Dendritic cell treated with granulocyte-macrophage colony-stimulating factor and Interleukin-4, amounts not matched to agents 40 ng/mL and 50 ng/mL, for 4 days (primary cell): Measurements from ENCODE around the gene OR2A14.

Experiments used
- H3K27ac Mint-ChIP-seq: one replicate; pipeline ENCODE4 v1.8.0; 2022; ENCODE audit warnings: mild to moderate bottlenecking, mixed read lengths
- H3K27me3 Mint-ChIP-seq: one replicate; pipeline ENCODE4 v1.8.0; 2022; ENCODE audit warnings: mild to moderate bottlenecking, mixed read lengths
- H3K36me3 Mint-ChIP-seq: one replicate; pipeline ENCODE4 v1.8.0; 2022; ENCODE audit warnings: low read depth, mixed read lengths
- H3K4me1 Mint-ChIP-seq: one replicate; pipeline ENCODE4 v1.8.0; 2022; ENCODE audit warnings: low read depth, mixed read lengths
- H3K4me3 Mint-ChIP-seq: one replicate; pipeline ENCODE4 v1.8.0; 2022; ENCODE audit warnings: mild to moderate bottlenecking, moderate library complexity, mixed read lengths
- H3K9me3 Mint-ChIP-seq: one replicate; pipeline ENCODE4 v1.8.0; 2022; ENCODE audit warnings: mixed read lengths
- intact Hi-C: fragments of 100-400 bp; cut with micrococcal nuclease; formaldehyde crosslinking; loops from one replicate; pipeline ENCODE4 v1.15.0; 2022

Gene OR2A14

GRCh38 chr7:144122876-144123275 is at the start of gene OR2A14:
Gene OR2A14, plus strand, starts transcription at chr7:144123176. Its CDS starts 5,937 bp downstream, at chr7:144129113.
- H3K4me1 Mint-ChIP-seq = no peaks in the 10 kb centered on the region
- no peaks in the 10 kb centered on the region for H3K9me3 Mint-ChIP-seq
- no peak within 1 kb of the TSS for H3K27ac Mint-ChIP-seq
- no peaks in the 10 kb centered on the region for H3K27me3 Mint-ChIP-seq
- intact Hi-C loops = no loop called here
- H3K4me3 Mint-ChIP-seq = no peak within 1 kb of the TSS
- no peaks in the 10 kb centered on the region for H3K36me3 Mint-ChIP-seq

GRCh38 chr7:144074374-144074773 is 48.6 kb upstream of the OR2A14 start:
- no peaks in the 10 kb centered on the region for H3K4me1 Mint-ChIP-seq
- no peak overlapping the region for H3K27ac Mint-ChIP-seq
- intact Hi-C loops = no loop called here
- H3K9me3 Mint-ChIP-seq = no peaks in the 10 kb centered on the region
- H3K27me3 Mint-ChIP-seq = no peaks in the 10 kb centered on the region
- no peaks in the 10 kb centered on the region for H3K36me3 Mint-ChIP-seq
- H3K4me3 Mint-ChIP-seq = no peak overlapping the region

DNA sequence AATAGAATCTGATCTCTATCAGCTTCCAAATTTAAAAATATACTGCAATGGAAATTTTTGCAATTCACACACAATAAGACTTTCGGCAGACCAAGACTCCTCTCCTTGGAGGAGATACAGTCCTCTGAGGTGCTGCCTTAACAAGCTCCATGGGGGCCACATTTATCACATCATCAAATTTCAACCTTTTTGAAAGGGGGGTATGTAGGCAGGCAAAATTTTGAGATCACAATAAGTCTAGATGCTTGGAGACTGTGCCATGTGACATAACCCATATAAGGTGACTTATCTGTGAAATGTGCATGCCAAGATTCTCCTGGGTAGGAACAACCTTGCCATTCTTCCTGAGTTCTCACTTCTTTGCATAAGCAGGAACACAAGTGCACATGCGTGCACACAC is 37.0 kb upstream of the OR2A14 start, which contains the start of gene OR2A12:
Gene OR2A12, plus strand, starts transcription at position 301 of the 400 bp plus-strand sequence. CDS start 8,830 bp downstream, outside the sequence.
- H3K9me3 Mint-ChIP-seq = peaks cover 8% of the 10 kb centered on the region
- H3K27me3 Mint-ChIP-seq = no peaks in the 10 kb centered on the region
- intact Hi-C loops = no loop called here
- no peaks in the 10 kb centered on the region for H3K4me1 Mint-ChIP-seq
- no peak within 1 kb of the TSS for H3K27ac Mint-ChIP-seq
- no peak within 1 kb of the TSS for H3K4me3 Mint-ChIP-seq
- H3K36me3 Mint-ChIP-seq = no peaks in the 10 kb centered on the region

- Mint-ChIP-seq H3K4me1 (no peaks in the 10 kb centered on the region), H3K27ac (no peak overlapping the region), H3K4me3 (no peak overlapping the region), H3K27me3 (no peaks in the 10 kb centered on the region), H3K36me3 (no peaks in the 10 kb centered on the region), H3K9me3 (peaks cover 8% of the 10 kb centered on the region)
- intact Hi-C loops = no loop called here
These were observed 36.2 kb upstream of the OR2A14 start for GRCh38 chr7:144086730-144087129.

- Mint-ChIP-seq H3K4me3 (no peak overlapping the region), H3K27ac (no peak overlapping the region), H3K36me3 (no peaks in the 10 kb centered on the region), H3K9me3 (peaks cover 8% of the 10 kb centered on the region), H3K4me1 (no peaks in the 10 kb centered on the region), H3K27me3 (no peaks in the 10 kb centered on the region)
- intact Hi-C loops = no loop called here
These were observed 35.7 kb upstream of the OR2A14 start for GRCh38 chr7:144087230-144087629.

GRCh38 chr7:144090667-144091066 is 32.3 kb upstream of the OR2A14 start:
- no peaks in the 10 kb centered on the region for H3K36me3 Mint-ChIP-seq
- no peak overlapping the region for H3K27ac Mint-ChIP-seq
- no peaks in the 10 kb centered on the region for H3K27me3 Mint-ChIP-seq
- no peaks in the 10 kb centered on the region for H3K4me1 Mint-ChIP-seq
- intact Hi-C loops = no loop called here
- H3K9me3 Mint-ChIP-seq = peaks cover 8% of the 10 kb centered on the region
- H3K4me3 Mint-ChIP-seq = no peak overlapping the region

- H3K9me3 Mint-ChIP-seq = no peaks in the 10 kb centered on the region
- H3K4me1 Mint-ChIP-seq = no peaks in the 10 kb centered on the region
- no peak overlapping the region for H3K27ac Mint-ChIP-seq
- intact Hi-C loops = no loop called here
- H3K4me3 Mint-ChIP-seq = no peak overlapping the region
- no peaks in the 10 kb centered on the region for H3K36me3 Mint-ChIP-seq
- peaks cover 2% of the 10 kb centered on the region for H3K27me3 Mint-ChIP-seq
These were observed 24.2 kb upstream of the OR2A14 start for GRCh38 chr7:144098776-144099175.

- no peak overlapping the region for H3K4me3 Mint-ChIP-seq
- intact Hi-C loops = no loop called here
- no peaks in the 10 kb centered on the region for H3K9me3 Mint-ChIP-seq
These were observed 22.4 kb upstream of the OR2A14 start for GRCh38 chr7:144100607-144101006.

GRCh38 chr7:144102041-144102440 is 20.9 kb upstream of the OR2A14 start:
- Mint-ChIP-seq H3K36me3 (no peaks in the 10 kb centered on the region), H3K27me3 (peaks cover 2% of the 10 kb centered on the region), H3K4me1 (no peaks in the 10 kb centered on the region), H3K4me3 (no peak overlapping the region), H3K27ac (no peak overlapping the region), H3K9me3 (no peaks in the 10 kb centered on the region)
- intact Hi-C loops = no loop called here

More at GRCh38 chr7:144100607-144101006, 22.4 kb upstream of the OR2A14 start:
- Mint-ChIP-seq H3K27ac (no peak overlapping the region), H3K4me1 (no peaks in the 10 kb centered on the region), H3K27me3 (peaks cover 2% of the 10 kb centered on the region), H3K36me3 (no peaks in the 10 kb centered on the region)

GRCh38 chr7:144105211-144105610 is 17.8 kb upstream of the OR2A14 start:
- no peaks in the 10 kb centered on the region for H3K4me1 Mint-ChIP-seq

GRCh38 chr7:144109283-144109682 is 13.7 kb upstream of the OR2A14 start, which contains the start of gene OR2A2:
Gene OR2A2, plus strand, starts transcription at chr7:144109583. Its CDS starts 0 bp downstream, at chr7:144109583.
- Mint-ChIP-seq H3K27ac (no peak within 1 kb of the TSS), H3K4me3 (no peak within 1 kb of the TSS), H3K36me3 (no peaks in the 10 kb centered on the region), H3K9me3 (no peaks in the 10 kb centered on the region), H3K4me1 (no peaks in the 10 kb centered on the region), H3K27me3 (no peaks in the 10 kb centered on the region)
- intact Hi-C loops = no loop called here

More at GRCh38 chr7:144105211-144105610, 17.8 kb upstream of the OR2A14 start:
- Mint-ChIP-seq H3K27me3 (peaks cover 2% of the 10 kb centered on the region), H3K36me3 (no peaks in the 10 kb centered on the region), H3K27ac (no peak overlapping the region), H3K9me3 (no peaks in the 10 kb centered on the region), H3K4me3 (no peak overlapping the region)
- intact Hi-C loops = no loop called here

GRCh38 chr7:144110272-144110671 is 12.7 kb upstream of the OR2A14 start:
- no peak overlapping the region for H3K27ac Mint-ChIP-seq
- H3K27me3 Mint-ChIP-seq = no peaks in the 10 kb centered on the region
- no peak overlapping the region for H3K4me3 Mint-ChIP-seq
- H3K4me1 Mint-ChIP-seq = no peaks in the 10 kb centered on the region
- no peaks in the 10 kb centered on the region for H3K9me3 Mint-ChIP-seq
- no peaks in the 10 kb centered on the region for H3K36me3 Mint-ChIP-seq
- intact Hi-C loops = no loop called here

DNA sequence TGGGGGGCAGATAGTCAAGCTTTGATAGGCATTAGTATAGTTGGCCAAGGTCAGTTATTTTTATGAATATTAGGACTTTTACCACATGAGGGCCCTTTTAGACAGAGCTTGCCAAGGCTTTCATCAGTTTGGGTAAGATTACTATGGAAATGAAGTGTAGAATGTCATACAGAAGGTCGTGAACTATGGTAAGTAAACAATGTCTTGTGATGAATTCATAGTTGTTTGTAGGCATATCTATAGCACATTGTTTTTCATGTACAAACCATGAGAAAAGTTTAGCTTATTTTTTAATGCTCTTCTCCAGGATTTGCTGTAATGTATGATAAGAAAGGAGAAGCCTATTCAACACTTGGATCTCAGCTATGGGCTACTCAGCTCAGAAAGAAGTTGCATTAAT is 9.3 kb upstream of the OR2A14 start:
- no peaks in the 10 kb centered on the region for H3K9me3 Mint-ChIP-seq
- no peaks in the 10 kb centered on the region for H3K36me3 Mint-ChIP-seq
- no peak overlapping the region for H3K4me3 Mint-ChIP-seq
- H3K4me1 Mint-ChIP-seq = no peaks in the 10 kb centered on the region
- no peaks in the 10 kb centered on the region for H3K27me3 Mint-ChIP-seq
- intact Hi-C loops = no loop called here
- H3K27ac Mint-ChIP-seq = no peak overlapping the region

- no peaks in the 10 kb centered on the region for H3K36me3 Mint-ChIP-seq
- intact Hi-C loops = no loop called here
- H3K9me3 Mint-ChIP-seq = no peaks in the 10 kb centered on the region
- no peaks in the 10 kb centered on the region for H3K4me1 Mint-ChIP-seq
- H3K27me3 Mint-ChIP-seq = no peaks in the 10 kb centered on the region
- no peak overlapping the region for H3K4me3 Mint-ChIP-seq
- no peak overlapping the region for H3K27ac Mint-ChIP-seq
These were observed 4.6 kb upstream of the OR2A14 start for GRCh38 chr7:144118341-144118740.

- H3K27ac Mint-ChIP-seq = no peak overlapping the region
- no peaks in the 10 kb centered on the region for H3K9me3 Mint-ChIP-seq
- no peaks in the 10 kb centered on the region for H3K27me3 Mint-ChIP-seq
- H3K36me3 Mint-ChIP-seq = no peaks in the 10 kb centered on the region
- no peaks in the 10 kb centered on the region for H3K4me1 Mint-ChIP-seq
- H3K4me3 Mint-ChIP-seq = no peak overlapping the region
- intact Hi-C loops = no loop called here
These were observed 4.8 kb downstream of the OR2A14 start for GRCh38 chr7:144127714-144128334.
